A673 (cell line): Measurements from ENCODE around the gene RACK1. TPM values are rescaled to one million over a fixed set of nuclear protein-coding genes. Genes with fewer than 3 reads are reported as not detected.
"Not testable (repeated sequence)": the region's sequence is repeated elsewhere in the genome, so short reads cannot be mapped to it uniquely, and the experiment has no call there.

Source experiments
- BruUV-seq: library from RNA; stranded (reverse); fragments of 400-500 nt; replicated peaks from 2 replicates; lab custom pipeline; 2021; lab: Mats Ljungman, UMichigan
- CTCF ChIA-PET: fragments of 300-600 bp; sonication (Branson Sonifier 250); formaldehyde crosslinking; loops from one replicate; lab custom pipeline; 2022; ENCODE audit warnings: antibody characterized with exemption; lab: Charles Lee
- POLR2A ChIA-PET: fragments of 300-600 bp; sonication (Branson Sonifier 250); formaldehyde crosslinking; loops from one replicate; lab custom pipeline; 2022; ENCODE audit warnings: antibody characterized with exemption; ENCODE audit not compliant: low non-redundant PET; lab: Charles Lee
- DNase-seq: peaks from one replicate; pipeline ENCODE4 v3.0.0-alpha.2; 2015; ENCODE audit warnings: low spot score
- H3K27ac ChIP-seq: fragments of 200-600 bp; sonication (generic); 2 replicates; pipeline ENCODE4 v1.5.1; 2016; ENCODE audit warnings: mixed run types, low read depth, mild to moderate bottlenecking, mixed read lengths, antibody characterized with exemption, low read length; ENCODE audit not compliant: poor library complexity, severe bottlenecking
- H3K27me3 ChIP-seq: fragments of 200-600 bp; sonication (generic); replicated peaks from 2 replicates; pipeline ENCODE4 v1.6.1; 2017; ENCODE audit warnings: mixed run types, low read depth, mild to moderate bottlenecking, mixed read lengths, antibody characterized with exemption, low read length; ENCODE audit not compliant: insufficient read depth, poor library complexity
- H3K36me3 ChIP-seq: fragments of 200-600 bp; sonication (generic); 2 replicates; pipeline ENCODE4 v1.6.1; 2016; ENCODE audit warnings: mixed run types, mild to moderate bottlenecking, mixed read lengths, antibody characterized with exemption, low read length; ENCODE audit not compliant: insufficient read depth, poor library complexity, severe bottlenecking
- H3K4me1 ChIP-seq: fragments of 200-600 bp; sonication (generic); 2 replicates; pipeline ENCODE4 v1.6.1; 2017; ENCODE audit warnings: mixed run types, mild to moderate bottlenecking, mixed read lengths, antibody characterized with exemption, low read length; ENCODE audit not compliant: insufficient read depth, poor library complexity, severe bottlenecking
- H3K4me3 ChIP-seq: fragments of 200-600 bp; sonication (generic); 2 replicates; pipeline ENCODE4 v1.5.1; 2016; ENCODE audit warnings: low read depth, mixed run types, mild to moderate bottlenecking, mixed read lengths, low read length; ENCODE audit not compliant: poor library complexity, severe bottlenecking
- H3K9me3 ChIP-seq: fragments of 200-600 bp; sonication (generic); 2 replicates; pipeline ENCODE4 v1.6.1; 2016; ENCODE audit warnings: mixed run types, low read depth, mild to moderate bottlenecking, mixed read lengths, antibody characterized with exemption, low read length; ENCODE audit not compliant: poor library complexity, severe bottlenecking
- CTCF ChIP-seq: fragments of 300-800, 200-600 bp; sonication (generic); conservative IDR thresholded peaks from 2 replicates; pipeline ENCODE4 v1.5.1; 2017; ENCODE audit warnings: low read depth, mild to moderate bottlenecking, antibody characterized with exemption, low read length, moderate library complexity, mixed read lengths
- EZH2 ChIP-seq: fragments of 200-600 bp; sonication (generic); IDR thresholded peaks from 2 replicates; pipeline ENCODE4 v1.6.1; 2017; ENCODE audit warnings: borderline replicate concordance, low read depth, mild to moderate bottlenecking, mixed read lengths, antibody characterized with exemption, low read length; ENCODE audit not compliant: poor library complexity, severe bottlenecking
- intact Hi-C: fragments of 100-400 bp; cut with micrococcal nuclease; formaldehyde crosslinking; loops from one replicate; pipeline ENCODE4 v1.10.0; 2022; ENCODE audit not compliant: unreplicated experiment
- total RNA-seq: library from RNA; stranded (reverse); gene quantifications from 2 replicates; pipeline ENCODE4 v1.2.3, GENCODE V29; 2021

Gene RACK1
- total RNA-seq, 1 experiment from 2014 or later, result 1,719 TPM

- POLR2A ChIA-PET, result no interaction called here
- no peak overlapping the region for H3K27ac ChIP-seq
- TF ChIP-seq CTCF, result no peak
- TF ChIP-seq EZH2, result no peak
- no peaks in the 10 kb centered on the region for H3K36me3 ChIP-seq
- intact Hi-C loops, result loop anchor here (1.0 kb wide), 2 partner anchors 10 to 26 kb away; no protein-coding TSS in a partner anchor
- no peaks in the 10 kb centered on the region for H3K27me3 ChIP-seq
- no peak for DNase-seq
- no TSS peak for BruUV-seq
- H3K9me3 ChIP-seq, result no peaks in the 10 kb centered on the region
- no peaks in the 10 kb centered on the region for H3K4me1 ChIP-seq
- CTCF ChIA-PET, result no interaction called here
- H3K4me3 ChIP-seq, result peak overlapping the region; percentile 63
Observed at GRCh38 chr5:181217803-181218062, 26.0 kb downstream of the RACK1 start.

- TF ChIP-seq EZH2 (no peak), CTCF (0 out of 2 replicates have a peak, but pooled peaks have one; percentile 12)
- H3K27me3 ChIP-seq, result no peaks in the 10 kb centered on the region
Observed at GRCh38 chr5:181217111-181217802, 26.4 kb downstream of the RACK1 start.

GRCh38 chr5:181215997-181216989, 27.4 kb downstream of the RACK1 start:
- intact Hi-C loops, result no loop called here
- no TSS peak for BruUV-seq
- Histone ChIP-seq H3K4me3 (peak overlapping the region; percentile 63), H3K9me3 (no peaks in the 10 kb centered on the region), H3K27me3 (no peaks in the 10 kb centered on the region), H3K36me3 (no peaks in the 10 kb centered on the region), H3K4me1 (no peaks in the 10 kb centered on the region), H3K27ac (peak overlapping the region; percentile 37)
- POLR2A ChIA-PET, result interaction anchor here (0.7 kb wide), 1 partner anchor 19 kb away, joined by 3 read pairs; no protein-coding TSS in a partner anchor
- DNase-seq, result peak; percentile 60
- CTCF ChIA-PET, result no interaction called here
- no peak for TF ChIP-seq EZH2

More at GRCh38 chr5:181217111-181217802, 26.4 kb downstream of the RACK1 start:
- no peaks in the 10 kb centered on the region for H3K36me3 ChIP-seq
- peak; percentile 84 for DNase-seq
- H3K4me3 ChIP-seq, result peak overlapping the region; percentile 63
- H3K27ac ChIP-seq, result no peak overlapping the region
- intact Hi-C loops, result no loop called here
- no TSS peak for BruUV-seq
- no peaks in the 10 kb centered on the region for H3K9me3 ChIP-seq
- ChIA-PET POLR2A (no interaction called here), CTCF (no interaction called here)
- no peaks in the 10 kb centered on the region for H3K4me1 ChIP-seq

- BruUV-seq, H3K36me3 ChIP-seq, H3K27ac ChIP-seq, intact Hi-C loops, H3K4me1 ChIP-seq, H3K27me3 ChIP-seq, H3K4me3 ChIP-seq, H3K9me3 ChIP-seq, POLR2A ChIA-PET, CTCF ChIA-PET, DNase-seq: not testable (repeated sequence)
Observed at GRCh38 chr5:181214249-181214648, 29.5 kb downstream of the RACK1 start.
